ENCODE data around the gene PTPRD.

The PTPRD gene

GRCh38 chr9:9645006-9645405 lies 967.8 kb downstream of the PTPRD start:
- DNase-seq (ENCODE audit: extremely low read depth in 1 of 2, low read depth in 1 of 2) = no peak

DNA sequence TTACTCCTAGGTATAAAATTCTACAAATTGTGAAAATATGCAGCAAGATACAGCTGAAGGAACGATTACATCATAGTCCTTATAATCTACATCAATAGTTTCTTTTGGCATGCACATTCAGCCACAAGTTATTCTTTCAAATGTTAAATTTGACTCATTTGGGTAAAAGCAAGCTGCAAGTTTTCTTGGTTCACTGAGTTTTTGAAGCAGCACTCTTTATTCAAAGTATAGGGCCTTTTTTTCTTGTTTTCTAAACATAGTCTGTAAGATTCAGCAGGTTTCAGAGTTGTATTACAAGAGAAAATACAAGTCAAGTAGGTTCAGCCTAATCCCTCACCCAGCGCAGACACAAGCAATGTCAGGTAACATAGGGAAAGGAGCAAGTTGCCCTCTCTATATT lies 981.5 kb downstream of the PTPRD start:
- DNase-seq (ENCODE audit: extremely low read depth in 1 of 2, low read depth in 1 of 2) = no peak

DNA sequence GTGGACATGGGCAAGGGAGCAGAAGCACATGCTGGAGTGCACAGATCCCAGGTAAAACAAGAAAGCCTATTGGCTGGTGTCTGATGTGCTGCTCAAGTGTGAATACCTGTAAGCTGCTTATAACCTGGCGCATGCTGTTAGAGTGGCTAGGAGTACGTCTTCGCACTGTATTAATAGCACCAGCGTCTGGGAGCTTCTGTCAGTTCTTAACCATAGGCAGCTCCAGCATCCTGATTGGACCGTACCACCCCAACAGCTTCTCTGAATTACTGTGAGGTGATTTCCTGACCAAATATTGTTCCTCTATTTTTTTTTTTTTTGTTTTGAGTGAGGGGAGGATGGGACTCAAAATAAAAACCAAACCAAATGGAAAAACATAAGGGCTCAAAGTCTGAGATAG lies 987.6 kb downstream of the PTPRD start:
- DNase-seq (ENCODE audit: extremely low read depth in 1 of 2, low read depth in 1 of 2) = no peak

GRCh38 chr9:9623506-9623905 lies 989.3 kb downstream of the PTPRD start:
- DNase-seq (ENCODE audit: extremely low read depth in 1 of 2, low read depth in 1 of 2) = no peak

GRCh38 chr9:9621355-9621940 lies 991.4 kb downstream of the PTPRD start:
- no peak for DNase-seq (ENCODE audit: extremely low read depth in 1 of 2, low read depth in 1 of 2)

GRCh38 chr9:9620736-9621135 lies 992.1 kb downstream of the PTPRD start:
- no peak for DNase-seq (ENCODE audit: extremely low read depth in 1 of 2, low read depth in 1 of 2)

- no peak for DNase-seq (ENCODE audit: extremely low read depth in 1 of 2, low read depth in 1 of 2)
Measured at GRCh38 chr9:9615086-9615485, 997.7 kb downstream of the PTPRD start.

- DNase-seq (ENCODE audit: extremely low read depth in 1 of 2, low read depth in 1 of 2) = no peak
Measured at GRCh38 chr9:9614607-9615006, 998.2 kb downstream of the PTPRD start.

DNA sequence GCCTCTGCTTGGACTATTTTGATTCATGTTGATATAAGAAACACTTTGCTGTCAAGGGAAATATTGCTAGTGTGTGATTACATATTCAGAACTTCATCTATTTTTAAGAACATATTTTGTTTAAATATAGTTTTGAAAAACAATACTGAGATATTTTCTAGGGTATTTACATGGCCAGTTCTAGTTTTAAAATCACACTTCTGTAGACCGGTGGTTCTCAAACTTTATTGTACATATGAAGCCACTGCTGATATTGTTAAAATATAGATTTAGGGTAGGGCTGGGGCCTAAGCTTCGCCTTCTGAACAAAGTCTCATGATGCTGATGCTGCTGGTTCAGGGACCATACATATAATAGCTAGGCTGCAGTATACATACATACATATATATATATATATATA lies 1000.0 kb downstream of the PTPRD start:
- no peak for DNase-seq (ENCODE audit: extremely low read depth in 1 of 2, low read depth in 1 of 2)

GRCh38 chr9:9612270-9612669 lies 1000.5 kb downstream of the PTPRD start:
- DNase-seq (ENCODE audit: extremely low read depth in 1 of 2, low read depth in 1 of 2) = no peak

- DNase-seq (ENCODE audit: extremely low read depth in 1 of 2, low read depth in 1 of 2) = no peak
Measured at GRCh38 chr9:9605681-9606080, 1007.1 kb downstream of the PTPRD start.

GRCh38 chr9:9603345-9603744 lies 1009.5 kb downstream of the PTPRD start:
- DNase-seq (ENCODE audit: extremely low read depth in 1 of 2, low read depth in 1 of 2) = no peak

GRCh38 chr9:9598723-9599122 lies 1014.1 kb downstream of the PTPRD start:
- no peak for DNase-seq (ENCODE audit: extremely low read depth in 1 of 2, low read depth in 1 of 2)

GRCh38 chr9:9592104-9592503 lies 1020.7 kb downstream of the PTPRD start:
- no peak for DNase-seq (ENCODE audit: extremely low read depth in 1 of 2, low read depth in 1 of 2)

DNA sequence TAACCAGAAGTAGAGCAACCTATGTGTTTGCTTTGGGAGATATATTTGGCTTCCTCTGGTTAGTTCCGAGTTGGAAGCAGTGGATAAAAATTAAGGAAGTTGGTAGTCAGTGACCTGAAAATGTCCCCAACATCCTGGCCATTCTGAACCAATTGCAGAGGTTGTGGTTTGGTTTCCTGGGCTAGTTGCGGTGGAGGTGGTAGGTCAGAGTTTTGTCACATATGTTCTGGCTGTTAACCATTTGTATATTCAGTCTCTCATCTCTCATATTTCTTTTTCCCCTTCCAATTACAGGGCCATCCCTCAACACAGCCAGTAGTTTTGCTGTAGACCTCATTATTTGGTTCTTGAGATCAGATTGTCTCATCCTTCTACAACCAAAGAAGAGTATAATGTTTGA lies 1026.9 kb downstream of the PTPRD start:
- DNase-seq (ENCODE audit: extremely low read depth in 1 of 2, low read depth in 1 of 2) = no peak

DNA sequence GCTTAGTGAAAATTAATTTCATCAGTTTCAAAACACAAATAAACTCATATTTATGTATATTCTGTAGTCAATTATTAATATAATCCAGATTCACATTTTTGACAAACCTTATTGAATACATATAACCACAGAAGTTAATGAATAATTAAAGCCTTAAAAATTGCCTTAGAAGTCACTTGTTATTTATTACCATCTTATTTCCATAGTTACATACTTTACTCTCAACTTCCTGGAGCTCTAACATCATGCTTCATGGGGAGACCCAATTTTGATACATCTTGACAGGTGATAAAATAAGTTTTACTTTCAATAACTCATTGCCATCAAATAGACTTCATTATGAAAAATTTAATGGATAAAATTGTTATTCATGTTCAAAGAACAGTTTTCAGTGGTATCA lies 1038.7 kb downstream of the PTPRD start:
- no peak for DNase-seq (ENCODE audit: extremely low read depth in 1 of 2, low read depth in 1 of 2)

- no peak for DNase-seq (ENCODE audit: extremely low read depth in 1 of 2, low read depth in 1 of 2)
Measured at GRCh38 chr9:9565700-9566099, 1047.1 kb downstream of the PTPRD start.

DNA sequence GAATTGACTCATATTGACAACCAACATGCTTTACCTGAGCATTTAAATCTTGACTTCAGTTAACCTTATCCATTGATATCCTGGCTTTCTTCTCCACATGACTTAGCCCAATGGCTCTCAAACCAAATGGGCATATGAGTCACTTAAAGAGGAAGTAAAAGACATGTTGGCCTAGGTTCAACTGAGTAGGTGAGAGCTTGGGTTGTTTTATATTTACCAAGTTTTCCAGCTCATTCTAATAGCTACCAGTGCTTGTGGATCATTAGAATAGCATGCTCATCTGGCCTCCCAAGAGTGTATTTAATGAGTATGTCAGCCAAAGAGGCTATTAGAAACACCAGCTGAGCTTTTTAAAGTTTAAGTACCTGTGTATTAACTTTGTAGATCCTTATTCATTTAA lies 1049.0 kb downstream of the PTPRD start:
- no peak for DNase-seq (ENCODE audit: extremely low read depth in 1 of 2, low read depth in 1 of 2)

- no peak for DNase-seq (ENCODE audit: extremely low read depth in 1 of 2, low read depth in 1 of 2)
Measured at GRCh38 chr9:9560382-9561035, 1052.3 kb downstream of the PTPRD start.

DNA sequence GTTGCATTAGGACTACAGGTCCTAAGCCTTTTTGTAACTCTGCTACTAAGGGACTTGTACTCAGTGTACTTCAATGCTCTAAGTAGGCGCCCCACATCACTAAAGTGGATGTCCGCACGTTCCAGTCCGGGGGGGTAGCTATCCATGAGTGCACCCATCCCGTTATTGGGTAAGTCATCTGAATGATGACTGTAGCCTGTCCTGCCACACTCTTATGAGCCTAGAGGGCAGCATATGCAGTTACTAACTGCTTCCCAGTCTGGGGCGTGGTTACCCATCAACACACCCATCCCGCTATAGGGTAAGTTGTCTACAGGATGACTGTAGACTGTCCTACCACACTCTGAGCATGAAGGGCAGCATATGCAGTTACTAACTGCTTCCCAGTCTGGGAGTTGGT lies 1053.9 kb downstream of the PTPRD start:
- no peak for DNase-seq (ENCODE audit: extremely low read depth in 1 of 2, low read depth in 1 of 2)

DNA sequence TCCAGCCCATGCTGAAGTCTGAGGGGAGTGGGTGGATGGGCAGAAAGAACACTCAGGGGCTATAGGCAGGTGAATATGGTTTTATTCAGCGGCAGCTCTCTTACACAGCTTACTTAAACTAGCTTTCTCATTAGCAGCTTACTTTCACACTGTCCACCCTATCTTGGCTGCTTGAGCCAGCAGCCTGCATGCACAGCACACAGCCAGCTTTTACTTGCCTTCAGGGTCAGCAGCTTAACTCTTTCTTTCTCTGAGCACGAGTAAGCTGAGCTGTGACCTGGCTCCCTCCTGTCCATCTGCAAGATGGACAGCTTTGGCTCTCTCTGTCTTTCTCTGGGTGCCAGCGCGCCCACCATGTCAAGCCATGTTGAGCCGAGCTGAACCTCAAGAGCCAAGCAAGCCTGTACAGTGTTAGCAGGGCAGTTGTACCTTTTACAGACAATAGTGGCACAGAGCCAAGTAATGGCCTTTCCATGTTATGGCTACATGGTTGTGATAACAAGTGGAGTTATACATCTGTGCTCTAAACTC lies 1054.9 kb downstream of the PTPRD start:
- DNase-seq (ENCODE audit: extremely low read depth in 1 of 2, low read depth in 1 of 2) = no peak

- DNase-seq (ENCODE audit: extremely low read depth in 1 of 2, low read depth in 1 of 2) = no peak
Measured at GRCh38 chr9:9556865-9557803, 1055.7 kb downstream of the PTPRD start.

Measured in activated CD8-positive, alpha-beta memory T cell treated with anti-CD3 and anti-CD28 coated beads for 1 hour (primary cell).